ENCODE results near the gene HDAC3. TPM values are rescaled to one million over a fixed set of nuclear protein-coding genes. Genes with fewer than 3 reads are reported as not detected.
A peak's percentile ranks its signal among the peaks of the same experiment; 100 is the strongest.

HDAC3 gene
- total RNA-seq, 2 donors from 2014 or later = 21.1 to 29.8 TPM

DNA sequence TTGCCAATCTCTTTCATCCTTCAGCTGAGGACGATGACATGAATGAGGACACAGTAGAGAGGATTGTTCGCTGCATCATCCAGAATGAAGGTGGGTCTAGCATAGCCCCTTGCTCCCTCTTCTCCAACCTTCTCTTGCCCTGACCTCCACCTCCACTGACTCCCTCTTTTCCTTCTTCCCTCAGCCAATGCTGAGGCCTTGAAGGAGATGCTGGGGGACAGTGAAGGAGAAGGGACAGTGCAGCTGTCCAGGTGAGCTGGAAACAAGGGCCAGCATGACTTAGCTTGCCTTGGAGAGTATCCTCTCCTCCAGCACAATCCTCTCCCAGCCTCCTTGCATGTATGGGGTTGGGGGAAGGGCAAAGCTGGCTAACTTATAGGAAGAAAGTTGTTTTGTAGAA is 2.1 kb upstream of the HDAC3 start:
- ATAC-seq = no peak
- intact Hi-C loops (cut with DNase I) = no loop called here
- no peak for DNase-seq

DNA sequence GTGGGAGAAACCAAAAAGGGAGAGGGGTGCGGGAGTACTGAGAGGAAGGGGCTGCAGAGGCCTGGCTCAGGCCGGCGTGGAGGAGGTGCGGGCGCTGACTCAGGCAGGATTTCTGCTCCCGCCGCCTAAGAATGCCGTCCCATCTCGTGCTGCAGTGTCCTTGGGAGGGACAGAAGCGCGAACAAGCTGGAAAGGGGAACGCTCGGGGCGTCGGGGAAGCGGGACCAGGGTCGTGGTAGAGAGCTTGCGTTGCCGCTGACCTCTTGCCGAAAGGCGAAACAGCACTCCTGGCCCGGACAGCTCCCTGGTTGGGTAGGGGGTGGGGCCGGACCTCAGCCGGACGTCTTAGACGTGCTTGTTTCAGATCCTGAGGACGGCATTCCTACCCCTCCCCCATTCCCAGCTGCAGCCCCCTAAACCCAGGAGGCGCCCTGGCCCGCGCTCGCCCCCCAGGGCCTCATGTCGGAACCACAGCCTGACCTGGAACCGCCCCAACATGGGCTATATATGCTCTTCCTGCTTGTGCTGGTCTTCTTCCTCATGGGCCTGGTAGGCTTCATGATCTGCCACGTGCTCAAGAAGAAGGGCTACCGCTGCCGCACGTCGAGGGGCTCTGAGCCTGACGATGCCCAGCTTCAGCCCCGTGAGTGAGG is 1.2 kb upstream of the HDAC3 start:
- peak; percentile 47 to 50 for ATAC-seq
- intact Hi-C loops (cut with DNase I) = no loop called here
- peak; percentile 75 for DNase-seq

DNA sequence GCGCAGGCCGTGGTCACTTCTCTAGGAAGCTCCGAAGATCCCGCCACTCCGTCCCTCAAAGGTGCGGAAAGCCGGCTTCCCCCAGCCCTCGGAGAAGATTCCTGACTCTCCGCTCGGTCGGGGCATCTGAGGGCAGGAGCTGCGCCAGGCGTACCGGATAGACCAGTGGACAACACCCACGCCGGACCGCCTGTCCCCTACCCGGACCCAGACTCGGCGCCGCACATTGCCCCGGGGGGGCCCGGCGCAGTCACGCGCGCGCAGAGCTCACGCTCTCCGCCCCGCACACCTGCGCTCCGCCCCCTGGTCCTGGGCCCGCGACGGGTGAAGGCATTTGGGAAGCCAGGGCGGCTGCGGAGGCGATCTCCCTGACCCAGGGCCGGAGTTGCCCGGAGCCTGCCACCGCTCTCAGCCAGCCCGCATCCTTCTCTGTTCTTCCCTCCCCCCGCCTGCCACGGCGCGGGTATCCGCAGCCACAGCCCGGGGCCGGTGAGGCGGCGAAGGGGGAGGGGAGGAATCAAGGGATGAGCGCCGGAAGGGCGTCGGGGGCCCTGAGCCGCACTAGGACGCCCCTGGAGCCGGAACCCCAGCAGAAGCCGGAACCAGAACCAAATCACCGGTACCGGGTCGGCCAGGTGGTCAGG is 596 bp upstream of the HDAC3 start:
- intact Hi-C loops (cut with DNase I) = no loop called here
- ATAC-seq (peak; percentile 18 to 36), DNase-seq (no peak)

DNA sequence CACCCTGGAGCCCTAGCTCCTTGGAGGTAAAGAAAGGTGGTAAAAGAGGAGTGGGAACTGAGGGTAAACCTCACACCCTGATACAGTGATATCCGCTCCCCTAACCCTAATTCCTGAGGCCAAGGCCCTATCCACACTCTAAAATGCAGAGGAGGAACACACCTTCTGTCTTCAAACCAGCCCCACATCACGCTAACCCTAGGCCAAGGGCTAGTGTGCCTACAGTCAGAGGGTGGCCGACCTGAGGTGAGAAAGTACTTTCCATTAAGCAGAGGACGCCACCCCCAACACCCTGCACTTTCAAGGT is 590 bp downstream of the HDAC3 start:
- intact Hi-C loops (cut with DNase I) = no loop called here
- ATAC-seq = no peak

GRCh38 chr5:141635646-141636045 is 1.0 kb downstream of the HDAC3 start:
- DNase-seq = no peak
- intact Hi-C loops (cut with DNase I) = no loop called here
- ATAC-seq = no peak

More for the DNA sequence above, 590 bp downstream of the HDAC3 start:
- no peak for DNase-seq

DNA sequence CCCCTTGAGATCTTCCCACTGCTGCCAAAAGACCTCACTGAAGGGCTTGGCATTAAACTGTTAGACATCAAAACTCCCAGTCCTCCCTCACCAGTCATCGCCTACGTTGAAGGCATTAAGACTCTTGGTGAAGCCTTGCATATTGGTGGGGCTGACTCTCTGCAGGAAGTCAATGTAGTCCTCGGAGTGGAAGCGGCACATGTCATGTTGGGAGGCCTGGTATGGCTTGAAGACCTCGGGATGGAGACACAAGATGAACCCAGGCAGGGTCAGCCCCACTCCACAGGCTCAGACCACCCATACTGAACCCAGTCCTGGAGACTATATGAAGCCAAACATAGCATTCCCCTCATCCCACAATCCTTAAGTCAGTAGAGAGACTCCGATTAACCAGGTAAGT is 1.9 kb downstream of the HDAC3 start:
- no peak for DNase-seq

DNA sequence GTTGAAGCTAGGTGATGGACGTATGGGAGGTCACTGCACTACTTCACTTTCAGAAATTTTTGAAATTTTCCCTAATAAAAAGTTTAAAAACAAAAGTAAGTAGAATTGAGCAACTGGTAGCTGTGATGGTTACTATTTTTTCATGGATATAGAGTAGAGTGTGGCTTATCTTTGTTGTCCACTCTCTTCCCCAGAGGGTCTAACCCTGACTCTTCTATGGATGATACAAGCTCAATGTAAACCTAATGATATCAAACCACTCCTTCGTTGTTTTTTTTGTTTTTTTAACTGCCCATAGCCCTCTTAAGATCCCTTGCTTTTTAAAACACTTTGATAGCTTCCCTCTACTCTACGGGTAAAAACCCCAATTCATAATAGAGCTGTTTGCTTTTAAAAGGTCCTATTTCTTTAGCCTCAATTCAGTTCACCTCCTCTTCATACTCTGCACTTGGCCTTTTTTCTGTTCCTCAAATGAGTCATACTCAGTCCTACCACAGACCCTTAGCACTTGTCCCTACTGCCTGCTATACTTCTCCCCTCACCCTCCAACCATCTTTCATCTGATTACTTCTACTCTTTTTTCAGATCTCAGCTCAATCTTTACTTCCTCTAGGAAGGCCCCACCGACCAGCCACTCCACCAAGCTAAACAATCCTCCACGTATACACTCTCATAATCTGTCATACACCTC is 2.6 kb downstream of the HDAC3 start:
- DNase-seq = no peak
- ATAC-seq = no peak
- intact Hi-C loops (cut with DNase I) = no loop called here

More for the DNA sequence above, 1.9 kb downstream of the HDAC3 start:
- intact Hi-C loops (cut with DNase I) = no loop called here
- no peak for ATAC-seq

- no peak for ATAC-seq
- intact Hi-C loops (cut with DNase I) = no loop called here
- DNase-seq = no peak
Measured at GRCh38 chr5:141632650-141633049, 4.0 kb downstream of the HDAC3 start.

- no peak for ATAC-seq
- intact Hi-C loops (cut with DNase I) = no loop called here
- DNase-seq = no peak
Measured at GRCh38 chr5:141630570-141631140, 6.0 kb downstream of the HDAC3 start.

DNA sequence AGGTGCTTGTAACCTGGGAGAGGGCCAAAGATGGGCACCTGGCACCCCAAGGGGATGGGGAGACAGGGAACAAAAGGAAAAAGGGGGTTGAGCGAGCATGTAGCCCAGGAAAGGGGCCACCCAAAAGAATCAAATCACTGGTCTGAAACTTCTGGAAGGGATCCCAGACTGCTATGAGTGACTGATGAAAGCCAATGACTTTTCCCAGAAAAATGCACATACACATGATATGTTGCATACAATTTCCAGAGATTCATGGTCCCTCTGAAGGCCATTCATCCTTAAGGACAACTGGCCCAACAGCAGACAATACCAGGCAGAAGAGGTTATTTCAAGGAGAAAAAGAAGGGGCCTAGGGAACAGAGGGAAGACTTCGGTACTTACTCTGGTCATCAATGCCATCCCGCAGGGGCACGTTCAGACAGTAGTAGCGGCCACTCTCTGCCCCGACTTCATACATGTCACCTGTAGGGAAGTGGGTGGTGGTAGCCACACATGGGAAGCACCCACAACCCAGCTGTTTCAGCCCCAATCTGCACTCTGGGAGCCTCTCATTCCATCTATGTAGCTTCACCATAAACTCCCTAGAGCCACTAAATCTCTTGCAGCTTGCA is 8.4 kb downstream of the HDAC3 start:
- DNase-seq = no peak
- intact Hi-C loops (cut with DNase I) = no loop called here
- ATAC-seq = no peak

DNA sequence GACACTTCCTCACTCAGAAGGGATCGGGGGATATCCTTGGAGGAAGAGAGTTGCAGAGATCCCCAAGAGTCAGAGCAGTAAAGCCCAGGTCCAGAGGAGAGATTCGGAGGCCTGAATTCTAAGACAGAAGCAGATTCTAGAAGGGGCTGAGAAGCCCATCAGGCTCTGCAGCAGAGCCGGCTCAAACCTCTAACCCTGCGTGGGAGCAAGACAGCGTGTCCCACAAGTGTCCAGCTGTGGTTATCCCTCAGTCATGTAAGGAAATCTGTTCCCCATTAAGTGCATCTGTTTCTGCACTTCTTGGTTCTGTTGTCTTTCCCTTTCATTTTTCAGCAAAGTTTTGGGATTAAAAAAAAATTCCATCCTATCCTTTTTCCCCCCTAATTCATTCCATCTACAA is 13.0 kb downstream of the HDAC3 start:
- ATAC-seq (no peak), DNase-seq (no peak)
- intact Hi-C loops (cut with DNase I) = no loop called here

DNA sequence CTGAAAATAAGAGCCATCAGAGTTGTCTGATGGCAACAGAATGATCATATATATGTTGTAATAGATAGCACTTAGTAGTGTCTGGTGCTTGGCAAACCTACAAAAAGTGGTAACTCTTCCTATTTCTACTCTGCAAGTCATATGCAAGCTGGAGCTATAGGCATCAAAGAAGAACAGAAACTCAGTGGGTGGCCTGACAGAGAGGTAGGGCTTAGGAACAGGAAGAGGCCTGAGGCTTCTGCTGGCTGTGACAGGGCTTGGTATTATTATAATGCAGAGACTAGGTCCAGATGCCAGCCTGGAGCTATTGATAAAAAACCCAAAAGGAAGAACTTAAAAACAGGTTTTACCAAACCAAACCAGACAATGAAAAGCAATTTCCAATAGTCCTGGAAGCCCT is 13.5 kb downstream of the HDAC3 start:
- ATAC-seq (no peak), DNase-seq (no peak)
- intact Hi-C loops (cut with DNase I) = no loop called here

DNA sequence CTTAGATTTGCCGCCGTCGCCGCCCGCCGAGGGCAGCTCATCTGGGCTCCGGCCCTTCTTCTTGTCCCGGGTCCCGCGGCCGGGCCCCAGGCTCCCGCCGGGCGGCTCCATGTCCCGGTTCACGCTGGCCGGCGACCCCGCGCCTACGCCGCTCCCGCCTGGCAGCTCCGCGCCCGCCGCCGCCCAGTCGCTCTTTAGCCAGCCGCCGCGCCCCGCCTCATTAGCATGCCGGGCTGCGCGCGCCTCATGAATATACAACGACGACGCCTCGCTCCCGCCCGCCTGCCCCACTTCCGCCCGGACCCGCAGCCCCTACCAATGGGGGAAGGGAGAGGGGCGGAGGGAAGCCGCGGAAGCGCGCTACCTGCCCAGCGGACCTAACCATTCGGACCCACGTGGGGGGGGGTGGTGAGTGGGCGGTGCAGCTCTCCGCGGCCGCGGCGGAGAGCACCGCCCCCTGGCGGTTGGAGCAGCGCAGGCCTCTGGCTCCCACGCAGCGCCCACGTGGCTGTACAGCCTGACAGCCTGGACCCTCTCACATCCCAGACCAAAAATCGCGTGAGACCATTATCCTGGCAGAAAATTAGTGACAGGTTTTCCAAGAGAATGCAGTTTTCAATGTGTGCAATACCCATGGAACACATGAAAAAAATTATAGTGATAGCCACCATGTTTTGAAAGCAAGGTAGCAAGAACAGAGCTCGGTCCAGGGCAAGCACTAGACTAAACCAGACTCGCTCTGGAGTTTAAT is 17.7 kb downstream of the HDAC3 start, which contains the start of gene DIAPH1:
TSS of gene DIAPH1 (minus strand) at position 197 of the 751 bp plus-strand sequence. CDS start at position 111, 86 bp downstream.
- peak; percentile 96 to 97 for ATAC-seq
- intact Hi-C loops (cut with DNase I) = loop anchor here in 1 of 2 donors (2.0 kb wide), 1 partner anchor 26 kb away; no protein-coding TSS in a partner anchor
- peak; percentile 98 for DNase-seq

- DNase-seq = peak; percentile 34
- intact Hi-C loops (cut with DNase I) = loop anchor here in 1 of 2 donors (2.0 kb wide), 1 partner anchor 25 kb away; no protein-coding TSS in a partner anchor
Measured at GRCh38 chr5:141618030-141618803, 18.4 kb downstream of the HDAC3 start.

DNA sequence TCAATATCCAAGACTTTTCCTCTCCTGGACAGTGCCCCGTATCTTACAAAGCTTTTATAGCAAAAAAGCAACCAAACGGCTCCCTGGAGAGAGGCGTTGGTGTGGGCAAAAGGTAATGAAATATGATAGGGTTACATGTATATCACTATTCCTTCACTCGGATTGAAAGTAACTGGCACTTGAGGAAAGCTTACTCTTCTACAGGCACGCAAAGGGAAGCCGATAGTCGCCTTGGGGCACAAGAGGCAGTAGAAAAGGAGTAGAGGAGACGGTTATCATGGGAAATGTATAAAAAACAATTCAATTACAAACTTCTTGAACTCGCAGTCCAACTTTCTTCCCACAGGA is 19.0 kb downstream of the HDAC3 start:
- intact Hi-C loops (cut with DNase I) = loop anchor here in 1 of 2 donors (2.0 kb wide), 1 partner anchor 25 kb away; no protein-coding TSS in a partner anchor
- DNase-seq = no peak
- no peak for ATAC-seq

More at GRCh38 chr5:141618030-141618803, 18.4 kb downstream of the HDAC3 start:
- peak; percentile 47 to 54 for ATAC-seq

- no peak for DNase-seq
- intact Hi-C loops (cut with DNase I) = no loop called here
- ATAC-seq = no peak
Measured at GRCh38 chr5:141617128-141617527, 19.5 kb downstream of the HDAC3 start.

DNA sequence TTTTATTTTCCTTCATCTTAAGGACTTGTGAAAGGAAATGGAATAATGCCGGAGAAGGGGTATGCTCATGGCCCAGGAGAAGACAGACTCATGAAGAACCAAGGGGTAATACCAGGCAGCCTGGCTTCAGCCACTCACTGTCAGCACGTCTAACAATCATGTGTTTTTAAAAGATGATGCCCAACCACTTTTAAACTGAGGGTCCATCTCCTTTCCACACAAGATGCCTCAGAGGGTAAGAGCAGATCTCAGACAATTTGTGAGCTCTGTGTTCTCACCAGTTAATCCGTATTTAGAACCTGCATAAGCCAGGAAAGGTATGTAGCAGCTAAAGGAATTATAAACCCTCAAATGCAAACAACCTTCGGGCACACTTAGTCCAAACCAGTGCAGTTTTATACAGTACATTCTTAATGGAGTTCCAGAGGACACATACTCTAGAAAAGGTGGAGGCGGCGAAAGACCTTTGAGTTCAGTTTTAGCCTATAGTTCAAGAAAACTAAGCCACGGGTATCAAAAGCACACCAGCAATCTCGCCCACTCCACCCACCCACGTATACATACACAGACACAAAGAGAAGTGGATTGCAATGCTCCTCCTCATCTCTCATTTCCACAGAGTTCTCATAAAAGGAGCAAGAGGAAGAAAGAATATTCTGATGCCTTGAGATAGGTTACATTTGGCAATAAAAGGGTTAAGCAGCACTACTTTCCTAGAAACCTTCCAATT is 20.5 kb downstream of the HDAC3 start:
- ATAC-seq = no peak
- intact Hi-C loops (cut with DNase I) = no loop called here
- no peak for DNase-seq

GRCh38 chr5:141613344-141613743 is 23.3 kb downstream of the HDAC3 start:
- DNase-seq (no peak), ATAC-seq (no peak)
- intact Hi-C loops (cut with DNase I) = no loop called here

Data from left cardiac atrium (tissue), 4 donors.